Lower leg skin (tissue), 3 donors: ENCODE data around the gene SV2C.

ENCODE experiments used
- POLR2A ChIP-seq, 2 donors: fragments of 450-650 bp; IDR thresholded peaks; one replicate each; pipeline ENCODE4 v1.6.1; 2016 to 2017; ENCODE audit warnings: antibody characterized with exemption in 2 of 2, mild to moderate bottlenecking in 1 of 2, moderate library complexity in 1 of 2
- TF ChIP-seq, protein P1 (sequence below), 3 donors: fragments of 450-650 bp; IDR thresholded peaks; one replicate each; pipeline ENCODE4 v1.5.1; 2016; ENCODE audit warnings: antibody characterized with exemption in 3 of 3, mild to moderate bottlenecking in 3 of 3, moderate library complexity in 2 of 3

DNA sequence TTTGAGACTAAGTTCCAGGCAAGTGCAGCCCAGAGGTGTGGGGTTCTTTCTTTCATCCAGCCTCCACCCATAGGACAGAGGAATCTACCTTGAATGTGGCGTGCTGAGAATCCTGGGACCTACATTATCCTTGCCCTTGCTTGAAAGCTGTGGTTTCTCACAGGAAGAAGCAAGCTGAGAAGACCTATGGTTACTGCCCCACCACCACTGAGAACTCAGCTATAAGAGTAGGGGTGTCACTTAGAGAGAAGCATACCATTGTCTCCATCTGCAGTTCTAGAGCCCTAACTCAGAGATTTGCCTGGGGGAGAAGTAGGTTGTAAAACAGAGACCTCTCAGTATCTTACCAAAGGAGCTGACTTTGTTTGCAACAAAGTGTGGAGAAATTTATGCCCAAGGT is 72.4 kb downstream of the SV2C start:
- TF ChIP-seq, protein P1, sequence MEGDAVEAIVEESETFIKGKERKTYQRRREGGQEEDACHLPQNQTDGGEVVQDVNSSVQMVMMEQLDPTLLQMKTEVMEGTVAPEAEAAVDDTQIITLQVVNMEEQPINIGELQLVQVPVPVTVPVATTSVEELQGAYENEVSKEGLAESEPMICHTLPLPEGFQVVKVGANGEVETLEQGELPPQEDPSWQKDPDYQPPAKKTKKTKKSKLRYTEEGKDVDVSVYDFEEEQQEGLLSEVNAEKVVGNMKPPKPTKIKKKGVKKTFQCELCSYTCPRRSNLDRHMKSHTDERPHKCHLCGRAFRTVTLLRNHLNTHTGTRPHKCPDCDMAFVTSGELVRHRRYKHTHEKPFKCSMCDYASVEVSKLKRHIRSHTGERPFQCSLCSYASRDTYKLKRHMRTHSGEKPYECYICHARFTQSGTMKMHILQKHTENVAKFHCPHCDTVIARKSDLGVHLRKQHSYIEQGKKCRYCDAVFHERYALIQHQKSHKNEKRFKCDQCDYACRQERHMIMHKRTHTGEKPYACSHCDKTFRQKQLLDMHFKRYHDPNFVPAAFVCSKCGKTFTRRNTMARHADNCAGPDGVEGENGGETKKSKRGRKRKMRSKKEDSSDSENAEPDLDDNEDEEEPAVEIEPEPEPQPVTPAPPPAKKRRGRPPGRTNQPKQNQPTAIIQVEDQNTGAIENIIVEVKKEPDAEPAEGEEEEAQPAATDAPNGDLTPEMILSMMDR (IDR thresholded peaks at IDR 0.05) = no peak
- TF ChIP-seq POLR2A (IDR thresholded peaks at IDR 0.05) = no peak
